T1000 (cell line): ENCODE results near the gene ACSS1.
A peak's percentile ranks its signal among the peaks of the same experiment; 100 is the strongest.

Experiments used
- DNase-seq: peaks from one replicate; lab custom pipeline; 2025; ENCODE audit warnings: mixed read lengths; lab: John Stamatoyannopoulos, UW

Gene ACSS1

GRCh38 chr20:24993337-24994185, 64.4 kb downstream of the ACSS1 start:
- DNase-seq, result no peak

GRCh38 chr20:24992487-24993205, 65.3 kb downstream of the ACSS1 start, which contains the start of gene APMAP:
Gene APMAP, minus strand, starts transcription at chr20:24992751. Its CDS starts 63 bp downstream, at chr20:24992688.
- DNase-seq, result peak; percentile 86

GRCh38 chr20:24991897-24992486, 65.9 kb downstream of the ACSS1 start:
- DNase-seq, result no peak

GRCh38 chr20:24990810-24991252, 67.1 kb downstream of the ACSS1 start:
- peak; percentile 14 for DNase-seq

- DNase-seq, result no peak
Observed at GRCh38 chr20:24989162-24989561, 68.8 kb downstream of the ACSS1 start.

DNA sequence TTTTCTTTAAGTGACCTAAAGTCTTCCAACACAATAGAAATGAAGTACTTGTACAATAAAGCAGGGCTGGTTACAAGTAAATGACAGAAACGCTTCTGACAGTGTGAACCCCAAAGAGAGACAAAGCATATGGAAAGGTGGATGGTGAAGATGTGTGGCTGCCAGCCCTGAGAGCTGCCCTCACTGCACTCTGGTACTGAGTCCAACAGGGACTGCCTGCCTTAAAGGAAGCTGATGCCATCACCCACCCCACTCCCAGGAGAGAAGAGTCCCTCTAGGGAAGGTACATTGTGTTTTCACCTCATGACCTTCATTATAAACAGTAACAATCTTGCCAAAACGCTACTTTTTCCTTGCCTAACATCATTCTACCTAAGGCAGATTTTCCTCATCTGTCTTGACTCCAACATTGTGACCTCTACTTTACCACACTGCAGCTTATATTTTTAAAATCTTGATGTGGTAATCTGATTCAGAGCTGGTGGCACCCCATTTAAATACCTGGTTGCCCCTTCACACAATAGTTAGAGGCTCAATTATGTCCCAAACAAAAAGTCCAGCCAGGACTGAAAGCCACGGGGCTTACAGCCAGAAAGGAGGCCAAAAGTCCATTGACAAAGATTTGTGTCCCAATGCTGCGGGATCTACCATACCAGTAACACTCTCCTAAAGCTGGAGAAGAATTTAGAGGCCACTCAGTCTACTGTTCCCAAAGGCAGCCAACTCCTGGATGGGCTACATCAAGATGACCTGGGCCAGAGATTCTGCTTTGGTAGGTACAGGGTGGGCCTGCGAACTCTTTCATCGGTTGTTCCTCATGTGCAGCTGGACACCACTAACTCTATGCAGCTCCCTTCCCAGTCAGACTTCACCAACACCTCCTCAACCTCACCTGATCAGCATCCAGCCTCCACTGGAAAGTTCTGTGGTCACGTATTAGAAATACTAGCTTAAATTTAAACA, 69.8 kb downstream of the ACSS1 start:
- no peak for DNase-seq

- DNase-seq, result no peak
Observed at GRCh38 chr20:24987244-24987643, 70.7 kb downstream of the ACSS1 start.

DNA sequence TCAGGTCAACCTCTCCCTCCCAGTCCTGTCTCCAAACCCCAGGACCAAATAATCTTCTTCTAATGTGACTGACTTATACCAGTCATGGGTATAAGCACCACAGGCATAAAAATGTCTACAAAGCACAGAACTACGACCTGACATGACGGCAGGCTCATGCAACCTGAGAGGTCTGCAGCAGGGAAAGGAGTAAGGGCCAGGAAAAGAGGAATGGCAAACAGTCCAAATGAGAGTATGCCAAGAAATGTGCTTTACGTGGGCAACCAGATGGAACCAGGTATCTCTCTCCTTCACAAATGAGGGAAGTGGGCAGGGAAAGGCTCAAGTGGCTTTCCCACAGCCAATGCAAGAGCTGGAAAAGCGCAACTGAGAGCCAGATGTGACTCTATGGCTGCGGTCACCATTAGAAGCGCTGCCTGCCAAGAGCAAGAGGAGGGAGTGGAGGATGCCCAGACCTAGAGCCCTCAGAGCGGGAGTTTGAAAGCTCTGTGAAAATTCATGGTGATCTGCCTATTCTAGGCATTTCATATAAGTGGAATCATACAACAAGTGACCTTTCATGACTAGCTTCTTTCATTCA, 71.4 kb downstream of the ACSS1 start:
- no peak for DNase-seq

GRCh38 chr20:24985802-24986201, 72.1 kb downstream of the ACSS1 start:
- DNase-seq, result no peak

DNA sequence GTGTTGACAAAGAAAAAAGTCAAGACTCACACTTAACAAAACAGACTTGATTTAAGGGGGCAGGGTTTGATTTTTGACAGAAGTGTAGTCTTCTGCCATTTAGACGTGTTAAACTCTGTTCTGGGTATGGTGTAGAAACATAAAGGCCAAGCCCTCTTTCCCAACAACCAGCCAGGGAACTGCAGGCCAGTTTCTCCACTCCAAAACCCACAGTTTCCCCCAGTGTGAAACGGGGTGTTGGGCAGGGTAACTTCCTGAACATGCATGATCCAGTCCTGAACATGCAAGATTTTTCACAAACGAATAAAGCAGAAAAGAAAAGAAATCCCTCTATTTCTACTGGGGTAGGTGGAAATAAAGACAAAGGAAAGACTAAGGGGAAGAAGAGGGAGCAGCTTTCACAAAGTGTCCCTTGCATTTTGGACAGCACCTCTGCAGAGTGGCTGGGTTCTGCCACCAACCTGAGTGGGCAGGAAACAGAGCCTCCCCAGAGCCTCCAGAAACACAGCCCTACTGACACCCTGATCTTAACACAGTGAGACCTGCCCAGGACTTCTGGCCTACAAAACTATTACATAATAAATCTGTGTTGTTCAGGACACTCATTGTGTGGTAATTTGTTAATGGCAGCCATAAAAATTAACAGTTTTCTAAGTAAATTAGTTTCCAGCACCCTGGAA, 72.8 kb downstream of the ACSS1 start:
- DNase-seq, result no peak

DNA sequence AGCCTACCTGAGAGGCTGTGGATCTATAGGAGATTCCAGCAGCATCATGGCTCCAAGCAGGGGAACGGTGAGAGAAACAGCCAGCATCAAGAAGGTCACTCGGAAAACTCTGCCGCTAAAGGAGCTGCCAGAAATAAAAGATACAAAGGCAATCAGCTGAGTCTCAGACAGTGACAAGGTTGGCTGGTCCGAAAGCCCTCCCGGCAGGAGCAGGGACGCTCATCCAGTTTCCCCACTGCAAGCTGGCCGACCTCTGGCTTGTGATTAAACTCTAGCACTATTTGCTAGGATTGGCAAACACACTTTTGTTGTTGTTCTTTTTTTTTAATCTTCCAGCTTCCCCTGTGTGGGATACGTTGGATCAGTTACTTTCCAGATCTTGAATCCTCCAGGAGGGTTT, 74.0 kb downstream of the ACSS1 start:
- DNase-seq, result no peak

- DNase-seq, result no peak
Observed at GRCh38 chr20:24981790-24982189, 76.1 kb downstream of the ACSS1 start.

DNA sequence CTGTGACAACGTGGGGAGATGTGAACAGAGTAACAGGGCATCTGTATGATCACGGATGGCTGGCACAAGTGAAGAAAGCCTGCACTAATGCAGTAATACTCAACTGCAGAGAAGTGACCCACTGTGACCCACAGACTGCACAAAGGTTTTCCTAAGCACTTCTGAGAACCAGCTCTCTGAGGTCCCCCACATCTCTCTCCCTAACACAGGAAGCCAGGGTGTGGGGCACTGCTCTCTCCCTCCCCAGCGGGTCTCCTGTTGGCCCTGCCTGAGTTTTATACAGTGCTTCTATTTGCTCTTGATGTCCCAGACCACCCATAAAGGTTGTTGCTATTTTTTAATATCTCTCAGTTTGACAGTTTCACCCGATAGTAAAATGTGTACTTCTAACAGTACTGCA, 76.7 kb downstream of the ACSS1 start:
- no peak for DNase-seq

- no peak for DNase-seq
Observed at GRCh38 chr20:24980291-24981053, 77.5 kb downstream of the ACSS1 start.

DNA sequence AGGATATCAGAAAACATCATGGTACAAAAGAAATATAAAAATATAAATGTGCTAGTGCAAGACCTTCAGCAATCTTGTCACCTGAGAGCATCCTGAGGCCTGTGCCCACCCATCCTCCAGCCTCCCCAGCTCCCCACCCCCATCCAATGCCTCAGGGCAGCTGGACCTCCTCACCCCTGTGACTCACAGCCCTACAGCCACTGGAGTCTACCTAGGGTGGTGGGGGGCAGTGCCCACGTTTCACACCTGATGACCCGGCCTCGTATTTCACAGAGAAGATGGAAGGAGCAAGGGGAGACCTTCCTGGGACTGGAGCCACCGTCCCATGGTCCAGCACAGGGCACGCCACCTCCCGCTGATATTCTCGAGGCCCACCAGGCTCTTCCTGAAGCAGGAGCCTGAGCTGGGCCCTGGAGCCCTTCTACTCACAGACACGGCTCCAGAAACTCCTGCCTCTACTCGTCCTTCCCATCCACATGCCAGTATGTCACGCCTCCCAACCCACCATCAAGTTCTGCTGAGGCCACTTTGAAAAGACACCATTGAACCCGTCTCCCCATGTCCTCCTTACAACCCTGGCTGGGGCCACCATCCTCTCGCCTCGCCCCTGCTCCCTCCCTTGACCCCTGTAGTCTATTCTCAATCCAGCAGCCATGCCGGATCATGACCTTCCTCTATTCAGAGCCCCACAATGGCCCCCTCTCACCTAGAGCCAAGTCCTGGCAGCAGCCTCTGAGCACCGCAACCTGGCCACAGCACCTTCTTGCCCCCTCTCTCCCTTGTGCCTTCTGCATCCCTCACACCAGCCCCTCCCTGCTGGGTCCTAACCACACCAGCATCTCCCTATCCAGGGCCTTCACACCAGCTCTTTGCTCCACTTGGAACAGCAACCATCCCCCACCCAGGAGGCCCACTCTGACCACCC, 78.6 kb downstream of the ACSS1 start:
- no peak for DNase-seq

DNA sequence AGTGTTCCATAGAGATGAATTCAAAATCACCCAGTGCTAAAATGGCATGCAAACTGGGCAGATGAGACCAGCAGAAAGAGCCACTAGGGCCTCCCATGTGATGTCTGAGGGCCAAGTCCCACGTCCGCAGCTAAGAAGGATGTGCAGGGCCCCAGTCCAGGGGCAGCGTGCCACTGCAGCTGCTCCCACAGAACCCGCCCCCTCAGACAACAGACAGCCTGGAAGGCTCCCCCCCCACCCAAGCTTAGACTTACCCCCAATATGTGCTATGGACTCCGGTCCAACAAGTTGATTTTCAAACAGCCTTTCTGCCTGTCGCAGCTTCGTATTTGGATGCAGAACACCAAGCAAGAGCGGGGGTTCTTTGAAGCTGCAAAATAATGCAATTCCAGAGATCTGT, 79.4 kb downstream of the ACSS1 start:
- no peak for DNase-seq

- no peak for DNase-seq
Observed at GRCh38 chr20:24977797-24978196, 80.1 kb downstream of the ACSS1 start.

DNA sequence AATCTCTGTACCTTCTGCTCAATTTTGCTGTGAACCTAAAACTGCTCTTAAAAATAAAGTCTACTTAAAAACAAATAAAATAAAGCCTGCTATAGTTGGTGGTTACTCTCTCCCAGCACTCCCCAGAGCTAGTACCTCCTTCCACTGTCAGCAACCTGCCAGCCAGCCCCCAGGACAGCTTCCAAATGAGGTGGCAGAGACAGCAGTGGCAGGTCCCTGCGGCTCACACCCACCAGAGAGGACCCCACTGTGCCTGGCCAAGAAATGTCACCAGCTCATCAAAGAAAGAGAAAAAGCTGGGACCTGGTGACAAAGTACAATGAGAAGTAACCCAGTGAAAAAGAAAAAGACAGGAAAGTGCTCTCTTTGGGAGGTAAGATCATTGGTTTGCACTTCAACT, 80.6 kb downstream of the ACSS1 start:
- DNase-seq, result no peak

GRCh38 chr20:24972341-24972740, 85.6 kb downstream of the ACSS1 start:
- DNase-seq, result no peak
